NCI-H187 treated with DMSO at 0.1 percent for 48 hours (cell line): ENCODE measurements around the gene GSTM1.
"Not testable (repeated sequence)": the region's sequence is repeated elsewhere in the genome, so short reads cannot be mapped to it uniquely, and the experiment has no call there.

Experiments used
- DNase-seq: peaks from one replicate; lab custom pipeline; 2025; lab: John Stamatoyannopoulos, UW

Gene GSTM1

GRCh38 chr1:109697861-109698260, 10.2 kb downstream of the GSTM1 start:
- not testable (repeated sequence) for DNase-seq

DNA sequence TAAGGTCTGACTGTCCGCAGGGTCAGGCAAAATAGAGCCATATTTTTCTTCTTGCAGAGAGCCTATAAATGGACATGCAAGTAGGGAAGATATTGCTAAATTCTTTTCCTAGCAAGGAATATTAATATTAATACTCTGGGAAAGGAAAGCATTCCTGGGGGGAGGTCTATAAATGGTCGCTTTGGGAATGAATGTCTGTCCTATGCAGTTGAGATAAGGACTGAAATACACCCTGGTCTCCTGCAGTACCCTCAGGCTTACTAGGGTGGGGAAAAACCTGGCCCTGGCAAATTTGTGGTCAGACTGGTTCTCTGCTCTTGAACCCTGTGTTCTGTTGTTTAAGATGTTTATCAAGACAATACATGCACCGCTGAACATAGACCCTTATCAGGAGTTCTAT, 15.3 kb downstream of the GSTM1 start:
- not testable (repeated sequence) for DNase-seq

DNA sequence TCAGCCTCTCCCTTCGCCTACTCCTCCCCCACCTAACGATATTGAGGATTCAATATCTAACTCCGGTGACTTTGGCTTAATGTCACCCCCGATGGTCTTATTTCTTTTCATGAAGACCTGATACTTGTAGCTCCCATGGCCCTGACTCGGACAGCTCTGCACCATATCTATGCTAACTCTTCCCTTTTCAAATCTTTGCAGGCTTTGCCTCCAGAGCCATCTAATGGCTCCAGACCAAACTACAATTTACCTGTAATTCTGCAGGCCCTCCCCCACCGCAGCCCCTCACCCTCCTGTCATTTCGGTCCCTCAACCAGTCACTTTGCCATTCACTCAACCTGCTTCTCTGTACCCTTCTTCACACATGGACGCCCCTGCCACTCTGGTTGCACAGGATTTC, 16.6 kb downstream of the GSTM1 start:
- DNase-seq, result no peak

GRCh38 chr1:109705411-109705810, 17.8 kb downstream of the GSTM1 start:
- no peak for DNase-seq

DNA sequence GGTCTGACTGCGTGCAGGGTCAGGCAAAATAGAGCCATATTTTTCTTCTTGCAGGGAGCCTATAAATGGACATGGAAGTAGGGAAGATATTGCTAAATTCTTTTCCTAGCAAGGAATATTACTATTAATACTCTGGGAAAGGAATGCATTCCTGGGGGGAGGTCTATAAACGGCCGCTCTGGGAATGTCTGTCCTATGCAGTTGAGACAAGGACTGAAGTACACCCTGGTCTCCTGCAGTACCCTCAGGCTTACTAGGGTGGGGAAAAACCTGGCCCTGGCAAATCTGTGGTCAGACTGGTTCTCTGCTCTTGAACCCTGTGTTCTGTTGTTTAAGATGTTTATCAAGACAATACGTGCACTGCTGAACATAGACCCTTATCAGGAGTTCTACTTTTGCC, 21.3 kb downstream of the GSTM1 start:
- DNase-seq, result not testable (repeated sequence)

- DNase-seq, result not testable (repeated sequence)
Observed at GRCh38 chr1:109709822-109710221, 22.2 kb downstream of the GSTM1 start.

DNA sequence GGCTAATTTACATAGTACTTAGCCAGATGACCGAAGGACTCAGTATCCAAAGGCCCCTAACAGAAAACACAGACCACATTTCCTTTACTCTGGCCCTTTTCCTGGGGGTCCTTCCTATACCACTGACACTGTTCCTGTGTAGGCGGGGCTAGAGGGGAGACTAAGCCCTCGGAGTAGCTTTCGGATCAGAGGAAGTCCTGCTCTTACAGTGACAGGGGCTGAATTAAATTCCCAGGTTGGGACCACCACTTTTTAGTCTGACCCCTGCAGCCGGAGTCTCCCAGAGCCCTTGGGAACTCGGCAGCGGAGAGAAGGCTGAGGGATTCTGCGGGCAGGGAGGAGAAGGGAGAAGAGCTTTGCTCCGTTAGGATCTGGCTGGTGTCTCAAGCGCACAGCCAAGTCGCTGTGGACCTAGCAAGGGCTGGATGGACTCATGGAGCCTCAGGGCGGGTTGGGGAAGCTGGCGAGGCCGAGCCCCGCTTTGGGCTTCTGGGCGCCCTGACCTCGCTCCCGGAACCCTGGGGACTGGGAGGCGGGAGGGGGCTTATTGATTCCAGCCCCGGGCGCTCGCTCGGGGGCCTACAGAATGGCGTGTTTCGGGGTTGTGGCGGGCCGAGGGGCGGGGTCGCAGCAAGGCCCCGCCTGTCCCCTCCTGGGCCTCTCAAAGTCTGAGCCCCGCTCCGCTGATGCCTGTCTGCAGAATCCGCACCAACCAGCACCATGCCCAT, 24.1 kb downstream of the GSTM1 start, which contains the start of gene GSTM5:
Gene GSTM5 (plus strand): TSS at position 659 of the 728 bp plus-strand sequence. CDS start 62 bp downstream, at position 721.
- DNase-seq, result not testable (repeated sequence)

DNA sequence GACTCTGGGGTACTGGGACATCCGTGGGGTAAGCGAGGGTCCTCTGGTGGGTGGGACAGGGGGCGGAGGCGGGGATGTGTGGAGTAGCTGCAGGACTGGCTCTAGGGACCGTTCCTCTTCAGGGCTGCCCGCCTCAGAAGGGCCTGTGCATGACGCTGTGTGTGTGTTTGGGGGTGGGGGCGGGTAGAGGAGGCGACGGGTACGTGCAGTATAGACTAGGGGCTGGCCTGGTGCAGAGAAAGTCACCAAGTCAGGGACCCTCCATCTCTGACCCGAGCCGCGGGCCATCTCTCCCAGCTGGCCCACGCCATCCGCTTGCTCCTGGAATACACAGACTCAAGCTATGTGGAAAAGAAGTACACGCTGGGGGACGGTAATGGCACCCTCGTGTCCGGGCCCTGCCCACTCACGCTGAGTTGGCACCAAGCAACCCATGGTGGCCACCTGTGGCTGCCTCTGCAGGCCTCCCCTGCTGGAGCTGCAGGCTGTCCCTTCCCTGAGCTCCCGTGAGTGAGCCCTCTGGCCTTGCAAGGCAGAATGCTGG, 24.8 kb downstream of the GSTM1 start:
- DNase-seq, result no peak

DNA sequence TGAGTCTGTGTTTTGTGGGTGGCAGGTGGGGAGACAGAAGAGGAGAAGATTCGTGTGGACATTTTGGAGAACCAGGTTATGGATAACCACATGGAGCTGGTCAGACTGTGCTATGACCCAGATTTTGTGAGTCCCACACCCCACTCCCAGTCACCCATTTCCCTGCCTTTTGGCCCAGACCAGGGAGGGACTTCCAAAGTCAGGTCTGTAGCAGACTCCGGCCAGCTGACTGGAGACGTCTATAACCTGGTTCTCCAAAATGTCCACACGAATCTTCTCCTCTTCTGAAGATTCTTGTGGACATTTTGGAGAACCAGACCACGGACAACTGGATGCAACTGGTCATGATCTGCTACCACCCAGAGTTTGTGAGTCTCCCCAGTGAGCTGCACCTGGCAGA, 26.0 kb downstream of the GSTM1 start:
- no peak for DNase-seq

DNA sequence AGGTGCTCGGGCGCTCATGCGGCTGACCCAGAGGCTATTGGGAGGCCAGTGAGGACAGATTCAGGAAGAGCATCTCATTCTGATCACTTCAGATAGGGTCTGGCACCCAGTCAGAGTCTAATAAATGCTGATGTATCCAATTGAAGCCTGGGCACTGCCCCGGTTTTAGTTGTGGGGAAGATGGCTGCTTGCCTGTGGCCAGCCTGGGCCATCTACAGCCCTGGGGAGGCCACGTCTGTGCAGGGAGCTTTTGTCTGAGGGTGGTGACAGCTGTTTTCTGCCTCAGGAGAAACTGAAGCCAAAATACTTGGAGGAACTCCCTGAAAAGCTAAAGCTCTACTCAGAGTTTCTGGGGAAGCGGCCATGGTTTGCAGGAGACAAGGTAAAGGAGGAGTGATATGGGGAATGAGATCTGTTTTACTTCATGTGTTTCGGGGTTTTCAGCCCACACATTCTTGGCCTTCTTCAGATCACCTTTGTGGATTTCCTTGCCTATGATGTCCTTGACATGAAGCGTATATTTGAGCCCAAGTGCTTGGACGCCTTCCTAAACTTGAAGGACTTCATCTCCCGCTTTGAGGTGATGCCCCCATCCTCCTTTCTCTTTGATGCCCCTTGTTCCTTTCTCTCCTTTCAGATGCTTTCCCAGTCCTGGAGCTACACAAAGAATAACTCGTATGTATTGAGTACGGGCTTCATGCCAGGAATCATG, 27.2 kb downstream of the GSTM1 start:
- no peak for DNase-seq

GRCh38 chr1:109716121-109716520, 28.5 kb downstream of the GSTM1 start:
- DNase-seq, result no peak

- DNase-seq, result no peak
Observed at GRCh38 chr1:109716570-109717090, 29.0 kb downstream of the GSTM1 start.

DNA sequence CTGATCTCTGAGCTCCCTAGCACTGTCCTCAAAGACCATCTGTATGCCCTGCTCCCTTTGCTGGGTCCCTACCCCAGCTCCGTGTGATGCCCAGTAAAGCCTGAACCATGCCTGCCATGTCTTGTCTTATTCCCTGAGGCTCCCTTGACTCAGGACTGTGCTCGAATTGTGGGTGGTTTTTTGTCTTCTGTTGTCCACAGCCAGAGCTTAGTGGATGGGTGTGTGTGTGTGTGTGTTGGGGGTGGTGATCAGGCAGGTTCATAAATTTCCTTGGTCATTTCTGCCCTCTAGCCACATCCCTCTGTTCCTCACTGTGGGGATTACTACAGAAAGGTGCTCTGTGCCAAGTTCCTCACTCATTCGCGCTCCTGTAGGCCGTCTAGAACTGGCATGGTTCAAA, 30.1 kb downstream of the GSTM1 start:
- DNase-seq, result no peak

DNA sequence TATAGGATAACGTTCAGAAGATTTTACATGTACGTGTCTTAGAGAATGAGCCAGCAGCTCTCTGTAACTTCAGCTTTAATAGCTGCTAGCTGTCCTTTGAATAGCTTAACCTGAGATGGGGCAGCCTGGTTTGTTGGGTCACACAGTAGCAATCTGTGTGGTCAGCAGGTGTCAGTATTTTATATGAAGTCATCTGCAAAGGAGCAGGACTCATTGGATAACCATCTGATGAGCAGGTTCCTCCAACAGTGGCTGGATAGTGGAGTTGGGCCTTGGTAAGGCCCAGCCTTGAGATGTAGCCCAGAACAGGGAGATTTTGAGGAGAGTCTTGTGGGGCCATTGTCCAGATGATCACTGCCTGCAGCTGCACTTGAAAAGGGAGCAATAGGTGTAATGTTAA, 30.9 kb downstream of the GSTM1 start:
- no peak for DNase-seq

DNA sequence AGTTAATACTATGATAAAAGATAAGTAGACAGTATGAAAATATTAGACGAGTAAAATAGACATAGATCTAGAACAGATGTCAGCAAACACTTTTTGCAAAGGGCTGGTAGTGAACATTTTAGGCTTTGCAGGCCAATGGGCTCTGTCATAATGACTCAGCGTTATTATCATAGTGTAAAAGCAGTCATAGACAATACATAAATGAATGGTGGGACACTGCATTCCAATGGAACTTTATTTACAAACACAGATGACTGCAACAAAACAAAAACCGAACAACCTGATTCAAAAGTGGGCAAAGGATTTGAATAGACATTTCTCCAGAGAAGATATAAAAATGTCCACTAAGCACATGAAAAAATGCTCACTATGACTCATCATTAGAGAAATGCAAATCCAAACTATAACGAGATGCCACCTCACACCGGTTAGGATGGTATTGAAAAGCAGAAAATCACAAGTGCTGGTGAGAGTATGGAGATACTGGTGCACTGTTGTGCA, 31.8 kb downstream of the GSTM1 start:
- DNase-seq, result no peak

GRCh38 chr1:109721042-109721441, 33.4 kb downstream of the GSTM1 start:
- DNase-seq, result no peak

DNA sequence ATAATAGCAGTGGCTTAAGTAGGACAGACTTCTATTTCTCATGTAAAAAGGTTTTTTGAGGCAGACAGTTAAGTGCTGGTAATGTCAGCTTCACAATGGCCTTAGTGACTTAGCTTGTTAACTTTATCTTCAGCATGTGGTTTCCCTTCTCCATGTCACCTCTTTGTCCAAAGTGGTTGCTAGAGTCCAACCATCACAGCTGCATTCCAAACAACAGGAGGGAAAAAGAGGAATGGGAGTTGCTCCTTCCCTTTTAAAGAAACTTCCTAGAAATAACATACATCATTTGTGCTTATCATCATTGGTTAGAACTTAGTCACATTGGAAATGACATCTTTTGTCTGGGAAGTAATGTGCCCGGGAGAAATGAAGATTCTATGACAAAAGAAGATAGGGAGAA, 34.4 kb downstream of the GSTM1 start:
- DNase-seq, result no peak

GRCh38 chr1:109722908-109723691, 35.5 kb downstream of the GSTM1 start:
- no peak for DNase-seq

DNA sequence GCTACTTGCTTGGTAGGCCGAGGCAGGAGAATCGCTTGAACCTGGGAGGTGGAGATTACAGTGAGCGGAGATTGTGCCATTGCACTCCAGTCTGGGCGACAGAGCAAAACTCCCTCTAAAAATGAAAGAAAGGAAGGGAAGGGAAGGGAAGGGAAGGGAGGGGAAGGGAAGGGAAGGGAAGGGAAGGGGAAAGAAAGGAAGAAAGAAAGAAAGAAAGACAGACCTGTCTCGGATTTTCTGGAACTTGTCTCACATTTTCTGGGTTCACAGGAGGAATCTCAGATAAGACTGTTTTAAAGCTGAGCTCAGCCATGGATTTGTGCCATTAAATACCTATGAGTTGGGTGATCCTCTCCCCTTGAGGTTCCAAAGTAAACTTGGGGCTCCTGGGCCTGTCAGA, 37.3 kb downstream of the GSTM1 start:
- no peak for DNase-seq

- no peak for DNase-seq
Observed at GRCh38 chr1:109725510-109725909, 37.9 kb downstream of the GSTM1 start.

- no peak for DNase-seq
Observed at GRCh38 chr1:109726007-109726406, 38.4 kb downstream of the GSTM1 start.
